GM23338 (cell line): ENCODE measurements around the gene RIPOR3. TPM values are rescaled to one million over a fixed set of nuclear protein-coding genes. Genes with fewer than 3 reads are reported as not detected.

Experiments
- ATAC-seq: fragments of 200-7000 bp; cut with Tn5 transposase; 3 replicates; pipeline ENCODE4 v1.9.1; 2020
- DNase-seq: peaks from one replicate; pipeline ENCODE4 v3.0.0-alpha.2; 2015; ENCODE audit warnings: low spot score
- H2AFZ ChIP-seq: fragments of 200-600 bp; sonication (generic); 2 replicates; pipeline ENCODE4 v1.8.0; 2016; ENCODE audit warnings: antibody characterized with exemption, mild to moderate bottlenecking, moderate library complexity
- H3F3A ChIP-seq: fragments of 200-600 bp; sonication (generic); replicated peaks from 2 replicates; pipeline ENCODE4 v1.8.0; 2017; ENCODE audit warnings: antibody characterized with exemption, mixed run types, low read depth
- H3K27ac ChIP-seq: fragments of 200-600 bp; sonication (generic); 2 replicates; pipeline ENCODE4 v1.6.1; 2016; ENCODE audit warnings: low read depth
- H3K27me3 ChIP-seq: fragments of 200-600 bp; sonication (generic); 2 replicates; pipeline ENCODE4 v1.8.0; 2016; ENCODE audit warnings: mild to moderate bottlenecking, mixed run types, moderate library complexity; ENCODE audit not compliant: insufficient read depth
- H3K36me3 ChIP-seq: fragments of 200-600 bp; sonication (generic); 2 replicates; pipeline ENCODE4 v1.8.0; 2016; ENCODE audit warnings: mild to moderate bottlenecking; ENCODE audit not compliant: insufficient read depth
- H3K4me1 ChIP-seq: fragments of 200-600 bp; sonication (generic); 2 replicates; pipeline ENCODE4 v1.8.0; 2016; ENCODE audit warnings: mild to moderate bottlenecking, moderate library complexity; ENCODE audit not compliant: insufficient read depth
- H3K4me2 ChIP-seq: fragments of 200-600 bp; sonication (generic); 2 replicates; pipeline ENCODE4 v1.7.1; 2017; ENCODE audit warnings: mixed run types
- H3K4me3 ChIP-seq: fragments of 200-600 bp; sonication (generic); 2 replicates; pipeline ENCODE4 v1.6.1; 2016; ENCODE audit warnings: mixed run types
- H3K79me2 ChIP-seq: fragments of 200-600 bp; sonication (generic); replicated peaks from 2 replicates; pipeline ENCODE4 v1.8.0; 2017; ENCODE audit warnings: mild to moderate bottlenecking; ENCODE audit not compliant: insufficient read depth
- H3K9me2 ChIP-seq: fragments of 200-600 bp; sonication (generic); 2 replicates; pipeline ENCODE4 v1.8.0; 2017; ENCODE audit not compliant: insufficient read depth
- H4K20me1 ChIP-seq: fragments of 200-600 bp; sonication (generic); replicated peaks from 2 replicates; pipeline ENCODE4 v1.8.0; 2017; ENCODE audit warnings: mild to moderate bottlenecking; ENCODE audit not compliant: insufficient read depth
- H3K27ac Mint-ChIP-seq: 2 replicates; pipeline ENCODE4 v1.8.0; 2020; ENCODE audit warnings: inconsistent platforms, mild to moderate bottlenecking, moderate library complexity, mixed read lengths
- H3K27me3 Mint-ChIP-seq: 3 replicates; pipeline ENCODE4 v1.8.0; 2022; ENCODE audit warnings: low read depth, mild to moderate bottlenecking, moderate library complexity, mixed read lengths, inconsistent platforms; ENCODE audit not compliant: insufficient read depth, poor library complexity
- H3K36me3 Mint-ChIP-seq: 3 replicates; pipeline ENCODE4 v1.8.0; 2021; ENCODE audit warnings: low read depth, mild to moderate bottlenecking, inconsistent platforms, moderate library complexity, mixed read lengths
- H3K4me1 Mint-ChIP-seq: 3 replicates; pipeline ENCODE4 v1.8.0; 2020; ENCODE audit warnings: mild to moderate bottlenecking, inconsistent platforms, mixed read lengths
- H3K4me3 Mint-ChIP-seq: 3 replicates; pipeline ENCODE4 v1.8.0; 2021; ENCODE audit warnings: moderate library complexity, mild to moderate bottlenecking, inconsistent platforms, mixed read lengths
- H3K9me3 Mint-ChIP-seq: 3 replicates; pipeline ENCODE4 v1.8.0; 2020; ENCODE audit warnings: moderate library complexity, mild to moderate bottlenecking, inconsistent platforms, mixed read lengths
- CTCF ChIP-seq, 2 experiments: fragments of 200-600 bp in 1 of 2; sonication (generic) in 1 of 2; conservative IDR thresholded peaks; 2 replicates each; pipeline versions ENCODE4 v1.5.1 to v1.6.1; 2016 to 2017; ENCODE audit warnings: antibody characterized with exemption in 2 of 2, low read depth in 2 of 2, mild to moderate bottlenecking in 2 of 2, moderate library complexity in 1 of 2
- ETS1 ChIP-seq: IDR thresholded peaks from 2 replicates; pipeline ENCODE4 v1.6.1; 2016; ENCODE audit warnings: antibody characterized with exemption
- EZH2 ChIP-seq: fragments of 200-600 bp; sonication (generic); IDR thresholded peaks from one replicate; pipeline ENCODE4 v1.8.0; 2017; ENCODE audit warnings: antibody characterized with exemption, mild to moderate bottlenecking, low read depth; ENCODE audit not compliant: unreplicated experiment
- JUNB ChIP-seq: IDR thresholded peaks from one replicate; pipeline ENCODE4 v1.6.1; 2016; ENCODE audit warnings: antibody characterized with exemption; ENCODE audit not compliant: unreplicated experiment
- REST ChIP-seq: IDR thresholded peaks from one replicate; pipeline ENCODE4 v1.6.1; 2018; ENCODE audit warnings: antibody characterized with exemption; ENCODE audit not compliant: unreplicated experiment
- STAT1 ChIP-seq: IDR thresholded peaks from one replicate; pipeline ENCODE4 v1.6.1; 2016; ENCODE audit warnings: antibody characterized with exemption; ENCODE audit not compliant: unreplicated experiment
- ZNF114 ChIP-seq: fragments of 250-450 bp; sonication (Bioruptor Pico); IDR thresholded peaks from 2 replicates; pipeline ENCODE4 v1.5.0; 2020; ENCODE audit warnings: mild to moderate bottlenecking, moderate library complexity
- polyA plus RNA-seq: library from polyadenylated mRNA; unstranded; fragments of >200 nt; fragmentation: Nextera tagmentation; extraction: Ambion mirVana; gene quantifications from 2 replicates; pipeline ENCODE4 v1.2.1, GENCODE V29; 2016
- total RNA-seq: library from RNA; depleted of rRNA; stranded (reverse); fragments of >200 nt; shearing (Covaris generic); gene quantifications from 2 replicates; pipeline ENCODE4 v1.2.3, GENCODE V29; 2014
- TF ChIP-seq, protein P1 (sequence below): fragments of 250-450 bp; sonication (Bioruptor Pico); IDR thresholded peaks from 2 replicates; pipeline ENCODE4 v1.5.0; 2020; ENCODE audit warnings: mild to moderate bottlenecking, moderate library complexity

Gene RIPOR3
- total and polyA plus RNA-seq, 2 experiments from 2014 or later, result 4.9 to 6.3 TPM

- Mint-ChIP-seq H3K36me3 (peaks cover 43% of the 10 kb centered on the region), H3K4me1 (peaks cover 2% of the 10 kb centered on the region; the same call in 1 of the 3 replicates), H3K9me3 (no peaks in the 10 kb centered on the region), H3K4me3 (no peak overlapping the region), H3K27me3 (no peaks in the 10 kb centered on the region), H3K27ac (no peak overlapping the region)
- Histone ChIP-seq H3K4me2 (no peak overlapping the region), H3K27ac (no peak overlapping the region), H3K9me2 (no peaks in the 10 kb centered on the region), H3K36me3 (peaks cover 18% of the 10 kb centered on the region; the same call in 1 of the 2 replicates), H3F3A (0 out of 2 replicates have a peak, but pooled peaks cover 4% of the 10 kb centered on the region), H4K20me1 (peaks cover 6% of the 10 kb centered on the region; the same call in 1 of the 2 replicates), H3K27me3 (no peaks in the 10 kb centered on the region), H3K79me2 (no peaks in the 10 kb centered on the region), H2AFZ (no peak overlapping the region), H3K4me3 (no peak overlapping the region), H3K4me1 (no peaks in the 10 kb centered on the region)
- DNase-seq, result no peak
- no peak for ATAC-seq
- TF ChIP-seq EZH2 (no peak), ZNF114 (CRISPR knock-in tag) (no peak)
Measured at GRCh38 chr20:50582591-50583234, 108.6 kb downstream of the RIPOR3 start.

- Histone ChIP-seq H3K27me3 (no peaks in the 10 kb centered on the region), H3F3A (0 out of 2 replicates have a peak, but pooled peaks cover 4% of the 10 kb centered on the region), H3K4me1 (no peaks in the 10 kb centered on the region), H3K4me3 (no peak overlapping the region), H3K9me2 (no peaks in the 10 kb centered on the region), H3K79me2 (no peaks in the 10 kb centered on the region), H4K20me1 (peaks cover 6% of the 10 kb centered on the region; the same call in 1 of the 2 replicates), H3K4me2 (no peak overlapping the region), H3K27ac (no peak overlapping the region), H2AFZ (no peak overlapping the region), H3K36me3 (peaks cover 18% of the 10 kb centered on the region; the same call in 1 of the 2 replicates)
- Mint-ChIP-seq H3K27me3 (no peaks in the 10 kb centered on the region), H3K36me3 (peaks cover 49% of the 10 kb centered on the region), H3K9me3 (no peaks in the 10 kb centered on the region), H3K4me3 (no peak overlapping the region), H3K27ac (no peak overlapping the region), H3K4me1 (peaks cover 2% of the 10 kb centered on the region; the same call in 1 of the 3 replicates)
- DNase-seq, result no peak
- ATAC-seq, result no peak
- no peak for TF ChIP-seq CTCF (conservative IDR thresholded peaks at IDR 0.05; ENCODE audit: low read depth in 2 of 2)
- TF ChIP-seq STAT1, result no peak
- TF ChIP-seq ETS1, result no peak
- TF ChIP-seq, protein P1, sequence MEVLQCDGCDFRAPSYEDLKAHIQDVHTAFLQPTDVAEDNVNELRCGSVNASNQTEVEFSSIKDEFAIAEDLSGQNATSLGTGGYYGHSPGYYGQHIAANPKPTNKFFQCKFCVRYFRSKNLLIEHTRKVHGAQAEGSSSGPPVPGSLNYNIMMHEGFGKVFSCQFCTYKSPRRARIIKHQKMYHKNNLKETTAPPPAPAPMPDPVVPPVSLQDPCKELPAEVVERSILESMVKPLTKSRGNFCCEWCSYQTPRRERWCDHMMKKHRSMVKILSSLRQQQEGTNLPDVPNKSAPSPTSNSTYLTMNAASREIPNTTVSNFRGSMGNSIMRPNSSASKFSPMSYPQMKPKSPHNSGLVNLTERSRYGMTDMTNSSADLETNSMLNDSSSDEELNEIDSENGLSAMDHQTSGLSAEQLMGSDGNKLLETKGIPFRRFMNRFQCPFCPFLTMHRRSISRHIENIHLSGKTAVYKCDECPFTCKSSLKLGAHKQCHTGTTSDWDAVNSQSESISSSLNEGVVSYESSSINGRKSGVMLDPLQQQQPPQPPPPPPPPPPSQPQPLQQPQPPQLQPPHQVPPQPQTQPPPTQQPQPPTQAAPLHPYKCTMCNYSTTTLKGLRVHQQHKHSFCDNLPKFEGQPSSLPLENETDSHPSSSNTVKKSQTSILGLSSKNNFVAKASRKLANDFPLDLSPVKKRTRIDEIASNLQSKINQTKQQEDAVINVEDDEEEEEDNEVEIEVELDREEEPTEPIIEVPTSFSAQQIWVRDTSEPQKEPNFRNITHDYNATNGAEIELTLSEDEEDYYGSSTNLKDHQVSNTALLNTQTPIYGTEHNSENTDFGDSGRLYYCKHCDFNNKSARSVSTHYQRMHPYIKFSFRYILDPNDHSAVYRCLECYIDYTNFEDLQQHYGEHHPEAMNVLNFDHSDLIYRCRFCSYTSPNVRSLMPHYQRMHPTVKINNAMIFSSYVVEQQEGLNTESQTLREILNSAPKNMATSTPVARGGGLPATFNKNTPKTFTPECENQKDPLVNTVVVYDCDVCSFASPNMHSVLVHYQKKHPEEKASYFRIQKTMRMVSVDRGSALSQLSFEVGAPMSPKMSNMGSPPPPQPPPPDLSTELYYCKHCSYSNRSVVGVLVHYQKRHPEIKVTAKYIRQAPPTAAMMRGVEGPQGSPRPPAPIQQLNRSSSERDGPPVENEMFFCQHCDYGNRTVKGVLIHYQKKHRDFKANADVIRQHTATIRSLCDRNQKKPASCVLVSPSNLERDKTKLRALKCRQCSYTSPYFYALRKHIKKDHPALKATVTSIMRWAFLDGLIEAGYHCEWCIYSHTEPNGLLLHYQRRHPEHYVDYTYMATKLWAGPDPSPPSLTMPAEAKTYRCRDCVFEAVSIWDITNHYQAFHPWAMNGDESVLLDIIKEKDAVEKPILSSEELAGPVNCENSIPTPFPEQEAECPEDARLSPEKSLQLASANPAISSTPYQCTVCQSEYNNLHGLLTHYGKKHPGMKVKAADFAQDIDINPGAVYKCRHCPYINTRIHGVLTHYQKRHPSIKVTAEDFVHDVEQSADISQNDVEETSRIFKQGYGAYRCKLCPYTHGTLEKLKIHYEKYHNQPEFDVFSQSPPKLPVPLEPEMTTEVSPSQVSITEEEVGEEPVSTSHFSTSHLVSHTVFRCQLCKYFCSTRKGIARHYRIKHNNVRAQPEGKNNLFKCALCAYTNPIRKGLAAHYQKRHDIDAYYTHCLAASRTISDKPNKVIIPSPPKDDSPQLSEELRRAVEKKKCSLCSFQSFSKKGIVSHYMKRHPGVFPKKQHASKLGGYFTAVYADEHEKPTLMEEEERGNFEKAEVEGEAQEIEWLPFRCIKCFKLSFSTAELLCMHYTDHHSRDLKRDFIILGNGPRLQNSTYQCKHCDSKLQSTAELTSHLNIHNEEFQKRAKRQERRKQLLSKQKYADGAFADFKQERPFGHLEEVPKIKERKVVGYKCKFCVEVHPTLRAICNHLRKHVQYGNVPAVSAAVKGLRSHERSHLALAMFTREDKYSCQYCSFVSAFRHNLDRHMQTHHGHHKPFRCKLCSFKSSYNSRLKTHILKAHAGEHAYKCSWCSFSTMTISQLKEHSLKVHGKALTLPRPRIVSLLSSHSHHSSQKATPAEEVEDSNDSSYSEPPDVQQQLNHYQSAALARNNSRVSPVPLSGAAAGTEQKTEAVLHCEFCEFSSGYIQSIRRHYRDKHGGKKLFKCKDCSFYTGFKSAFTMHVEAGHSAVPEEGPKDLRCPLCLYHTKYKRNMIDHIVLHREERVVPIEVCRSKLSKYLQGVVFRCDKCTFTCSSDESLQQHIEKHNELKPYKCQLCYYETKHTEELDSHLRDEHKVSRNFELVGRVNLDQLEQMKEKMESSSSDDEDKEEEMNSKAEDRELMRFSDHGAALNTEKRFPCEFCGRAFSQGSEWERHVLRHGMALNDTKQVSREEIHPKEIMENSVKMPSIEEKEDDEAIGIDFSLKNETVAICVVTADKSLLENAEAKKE, result no peak
- TF ChIP-seq REST, result no peak
- TF ChIP-seq ZNF114 (CRISPR knock-in tag), result no peak
- TF ChIP-seq JUNB, result no peak
Measured at GRCh38 chr20:50582092-50582491, 109.2 kb downstream of the RIPOR3 start.
